Progenitor cell of endocrine pancreas (in vitro differentiated cells): Measurements from ENCODE around the gene TKT. TPM values are rescaled to one million over a fixed set of nuclear protein-coding genes. Genes with fewer than 3 reads are reported as not detected.
"Not testable (repeated sequence)": the region's sequence is repeated elsewhere in the genome, so short reads cannot be mapped to it uniquely, and the experiment has no call there.

Experiments
- DNase-seq: peaks from one replicate; pipeline ENCODE4 v3.0.0; 2021; ENCODE audit warnings: low spot score; ENCODE audit not compliant: unreplicated experiment
- H3K27ac Mint-ChIP-seq: 2 replicates; pipeline ENCODE4 v1.8.0; 2021; ENCODE audit warnings: mild to moderate bottlenecking, moderate library complexity, mixed read lengths
- H3K27me3 Mint-ChIP-seq: 2 replicates; pipeline ENCODE4 v1.8.0; 2021; ENCODE audit warnings: mixed read lengths
- H3K36me3 Mint-ChIP-seq: 2 replicates; pipeline ENCODE4 v1.8.0; 2022; ENCODE audit warnings: mixed read lengths; ENCODE audit not compliant: insufficient read depth
- H3K4me1 Mint-ChIP-seq: 2 replicates; pipeline ENCODE4 v1.8.0; 2021; ENCODE audit warnings: low read depth, mixed read lengths
- H3K4me3 Mint-ChIP-seq: 2 replicates; pipeline ENCODE4 v1.8.0; 2021; ENCODE audit warnings: low read depth, mild to moderate bottlenecking, moderate library complexity, mixed read lengths
- H3K9me3 Mint-ChIP-seq: 2 replicates; pipeline ENCODE4 v1.8.0; 2021; ENCODE audit warnings: low read depth, mixed read lengths
- CTCF ChIP-seq: fragments of 200-600 bp; sonication (generic); IDR thresholded peaks from one replicate; pipeline ENCODE4 v1.5.0; 2021; ENCODE audit warnings: antibody characterized with exemption, mild to moderate bottlenecking; ENCODE audit not compliant: unreplicated experiment
- total RNA-seq: library from RNA; stranded (reverse); gene quantifications from 2 replicates; pipeline ENCODE4 v1.2.1, GENCODE V29; 2021

TKT gene
- total RNA-seq, 1 donor from 2014 or later, result 250 TPM

GRCh38 chr3:53282581-53282980, 26.8 kb upstream of the TKT start:
- no peak for TF ChIP-seq CTCF
- H3K9me3 Mint-ChIP-seq, result no peaks in the 10 kb centered on the region
- H3K4me3 Mint-ChIP-seq, result no peak overlapping the region
- DNase-seq, result no peak
- no peaks in the 10 kb centered on the region for H3K27me3 Mint-ChIP-seq
- no peaks in the 10 kb centered on the region for H3K4me1 Mint-ChIP-seq
- H3K27ac Mint-ChIP-seq, result no peak overlapping the region
- peaks cover 5% of the 10 kb centered on the region for H3K36me3 Mint-ChIP-seq

GRCh38 chr3:53278667-53279066, 22.8 kb upstream of the TKT start:
- H3K36me3 Mint-ChIP-seq, result peaks cover 2% of the 10 kb centered on the region
- no peak overlapping the region for H3K27ac Mint-ChIP-seq
- no peak for TF ChIP-seq CTCF
- no peaks in the 10 kb centered on the region for H3K27me3 Mint-ChIP-seq
- no peaks in the 10 kb centered on the region for H3K9me3 Mint-ChIP-seq
- no peak overlapping the region for H3K4me3 Mint-ChIP-seq
- DNase-seq, result no peak
- peaks cover 5% of the 10 kb centered on the region for H3K4me1 Mint-ChIP-seq

- H3K4me1 Mint-ChIP-seq, result peaks cover 9% of the 10 kb centered on the region
- no peak for DNase-seq
- no peak overlapping the region for H3K4me3 Mint-ChIP-seq
- no peaks in the 10 kb centered on the region for H3K27me3 Mint-ChIP-seq
- H3K36me3 Mint-ChIP-seq, result no peaks in the 10 kb centered on the region
- TF ChIP-seq CTCF, result no peak
- no peaks in the 10 kb centered on the region for H3K9me3 Mint-ChIP-seq
- H3K27ac Mint-ChIP-seq, result peak overlapping the region; percentile 65
These were observed 19.2 kb upstream of the TKT start for GRCh38 chr3:53274938-53275605.

- no peak for TF ChIP-seq CTCF
- no peaks in the 10 kb centered on the region for H3K36me3 Mint-ChIP-seq
- no peaks in the 10 kb centered on the region for H3K27me3 Mint-ChIP-seq
- no peaks in the 10 kb centered on the region for H3K9me3 Mint-ChIP-seq
- peaks cover 14% of the 10 kb centered on the region for H3K4me1 Mint-ChIP-seq
- H3K4me3 Mint-ChIP-seq, result no peak overlapping the region
- DNase-seq, result no peak
- H3K27ac Mint-ChIP-seq, result no peak overlapping the region
These were observed 17.4 kb upstream of the TKT start for GRCh38 chr3:53273146-53273670.

- TF ChIP-seq CTCF, result no peak
- Mint-ChIP-seq H3K4me1 (peaks cover 10% of the 10 kb centered on the region), H3K4me3 (no peak overlapping the region), H3K9me3 (no peaks in the 10 kb centered on the region), H3K36me3 (no peaks in the 10 kb centered on the region), H3K27ac (peak overlapping the region; percentile 96), H3K27me3 (no peaks in the 10 kb centered on the region)
- peak; percentile 45 for DNase-seq
These were observed 14.4 kb upstream of the TKT start for GRCh38 chr3:53269888-53270880.

GRCh38 chr3:53269193-53269592, 13.4 kb upstream of the TKT start:
- H3K9me3 Mint-ChIP-seq, H3K36me3 Mint-ChIP-seq, H3K27me3 Mint-ChIP-seq, DNase-seq, H3K27ac Mint-ChIP-seq, H3K4me1 Mint-ChIP-seq, H3K4me3 Mint-ChIP-seq: not testable (repeated sequence)
